Neural cell (in vitro differentiated cells): ENCODE results near the gene TLN1. TPM values are rescaled to one million over a fixed set of nuclear protein-coding genes. Genes with fewer than 3 reads are reported as not detected.

Experiments
- H2AFZ ChIP-seq: fragments of 200-600, 300-800 bp; sonication (generic), shearing (Covaris generic); 2 replicates; pipeline ENCODE4 v1.6.0; 2014; ENCODE audit warnings: low read depth, mild to moderate bottlenecking, antibody characterized with exemption, low read length, moderate library complexity
- H3F3A ChIP-seq: fragments of 200-600 bp; shearing (Covaris generic); 2 replicates; pipeline ENCODE4 v1.6.1; 2016; ENCODE audit warnings: mild to moderate bottlenecking, moderate library complexity, mixed read lengths, antibody characterized with exemption, low read length; ENCODE audit not compliant: insufficient read depth, poor library complexity, severe bottlenecking
- H3K27ac ChIP-seq: fragments of 200-600, 300-800 bp; sonication (generic), shearing (Covaris generic); 2 replicates; pipeline ENCODE4 v1.5.1; 2014; ENCODE audit warnings: mild to moderate bottlenecking, low read length, moderate library complexity
- H3K27me3 ChIP-seq: fragments of 300-800, 200-600 bp; sonication (generic), shearing (Covaris generic); 2 replicates; pipeline ENCODE4 v1.6.0; 2014; ENCODE audit warnings: mild to moderate bottlenecking, low read depth, low read length, moderate library complexity; ENCODE audit not compliant: insufficient read depth
- H3K36me3 ChIP-seq: fragments of 300-800, 200-600 bp; sonication (generic), shearing (Covaris generic); 2 replicates; pipeline ENCODE4 v1.5.1; 2014; ENCODE audit warnings: mild to moderate bottlenecking, antibody characterized with exemption, low read length, moderate library complexity; ENCODE audit not compliant: insufficient read depth
- H3K4me2 ChIP-seq: fragments of 300-800, 200-600 bp; sonication (generic), shearing (Covaris generic); 2 replicates; pipeline ENCODE4 v1.6.0; 2014; ENCODE audit warnings: mild to moderate bottlenecking, low read length
- H3K4me3 ChIP-seq: fragments of 300-800, 200-600 bp; sonication (generic), shearing (Covaris generic); 2 replicates; pipeline ENCODE4 v1.5.1; 2014; ENCODE audit warnings: mild to moderate bottlenecking, low read length, moderate library complexity
- H3K79me2 ChIP-seq: fragments of 200-600 bp; shearing (Covaris generic); replicated peaks from 2 replicates; pipeline ENCODE4 v1.6.0; 2014; ENCODE audit warnings: mild to moderate bottlenecking, low read length, moderate library complexity; ENCODE audit not compliant: insufficient read depth
- H3K9ac ChIP-seq: fragments of 300-800, 200-600 bp; sonication (generic), shearing (Covaris generic); 2 replicates; pipeline ENCODE4 v1.6.1; 2016; ENCODE audit warnings: mild to moderate bottlenecking, low read length, mixed read lengths
- H3K9me2 ChIP-seq: fragments of 200-600 bp; shearing (Covaris generic); 2 replicates; pipeline ENCODE4 v1.6.1; 2016; ENCODE audit warnings: mild to moderate bottlenecking, low read length, mixed read lengths; ENCODE audit not compliant: insufficient read depth
- H3K9me3 ChIP-seq: fragments of 200-600, 300-800 bp; sonication (generic), shearing (Covaris generic); 2 replicates; pipeline ENCODE4 v1.6.1; 2016; ENCODE audit warnings: mild to moderate bottlenecking, mixed run types, low read length, moderate library complexity, mixed read lengths
- H4K20me1 ChIP-seq: fragments of 200-600 bp; shearing (Covaris generic); 2 replicates; pipeline ENCODE4 v1.6.1; 2016; ENCODE audit warnings: mild to moderate bottlenecking, mixed run types; ENCODE audit not compliant: insufficient read depth
- EP300 ChIP-seq: fragments of 450-650 bp; conservative IDR thresholded peaks from 2 replicates; pipeline ENCODE4 v1.6.1; 2014; ENCODE audit warnings: antibody characterized with exemption, mild to moderate bottlenecking, moderate library complexity; ENCODE audit not compliant: poor library complexity, severe bottlenecking
- EZH2 ChIP-seq: fragments of 200-600, 300-800 bp; shearing (Covaris generic), sonication (generic); IDR thresholded peaks from 2 replicates; pipeline ENCODE4 v1.6.1; 2014; ENCODE audit warnings: antibody characterized with exemption, low read length, borderline replicate concordance, mild to moderate bottlenecking; ENCODE audit not compliant: insufficient read depth, poor library complexity, severe bottlenecking
- MXI1 ChIP-seq: fragments of 450-650 bp; conservative IDR thresholded peaks from 2 replicates; pipeline ENCODE4 v1.6.1; 2014; ENCODE audit warnings: antibody characterized with exemption, mild to moderate bottlenecking; ENCODE audit not compliant: poor library complexity, severe bottlenecking
- POLR2AphosphoS5 ChIP-seq: IDR thresholded peaks from 2 replicates; pipeline ENCODE4 v1.6.1; 2012
- RAD21 ChIP-seq: fragments of 450-650 bp; conservative IDR thresholded peaks from 2 replicates; pipeline ENCODE4 v1.6.1; 2014; ENCODE audit warnings: antibody characterized with exemption, mild to moderate bottlenecking, moderate library complexity
- SMC3 ChIP-seq: fragments of 450-650 bp; conservative IDR thresholded peaks from 2 replicates; pipeline ENCODE4 v1.6.1; 2014; ENCODE audit warnings: antibody characterized with exemption, mild to moderate bottlenecking, moderate library complexity; ENCODE audit not compliant: poor library complexity
- TAF1 ChIP-seq: IDR thresholded peaks from 2 replicates; pipeline ENCODE4 v1.6.1; 2012; ENCODE audit warnings: low read depth
- polyA plus RNA-seq: library from polyadenylated mRNA; depleted of rRNA; stranded (reverse); fragments of >200 nt; gene quantifications from 2 replicates; pipeline ENCODE4 v1.2.3, GENCODE V29; 2014
- TF ChIP-seq, protein P1 (sequence below): IDR thresholded peaks from 2 replicates; pipeline ENCODE4 v1.6.1; 2012; ENCODE audit warnings: borderline replicate concordance
- TF ChIP-seq, protein P2 (sequence below): fragments of 450-650 bp; IDR thresholded peaks from 2 replicates; pipeline ENCODE4 v1.5.1; 2014; ENCODE audit warnings: antibody characterized with exemption, mild to moderate bottlenecking, moderate library complexity; ENCODE audit not compliant: poor library complexity, severe bottlenecking

TLN1 gene
- polyA plus RNA-seq, 1 donor from 2014 or later: 7.1 TPM

DNA sequence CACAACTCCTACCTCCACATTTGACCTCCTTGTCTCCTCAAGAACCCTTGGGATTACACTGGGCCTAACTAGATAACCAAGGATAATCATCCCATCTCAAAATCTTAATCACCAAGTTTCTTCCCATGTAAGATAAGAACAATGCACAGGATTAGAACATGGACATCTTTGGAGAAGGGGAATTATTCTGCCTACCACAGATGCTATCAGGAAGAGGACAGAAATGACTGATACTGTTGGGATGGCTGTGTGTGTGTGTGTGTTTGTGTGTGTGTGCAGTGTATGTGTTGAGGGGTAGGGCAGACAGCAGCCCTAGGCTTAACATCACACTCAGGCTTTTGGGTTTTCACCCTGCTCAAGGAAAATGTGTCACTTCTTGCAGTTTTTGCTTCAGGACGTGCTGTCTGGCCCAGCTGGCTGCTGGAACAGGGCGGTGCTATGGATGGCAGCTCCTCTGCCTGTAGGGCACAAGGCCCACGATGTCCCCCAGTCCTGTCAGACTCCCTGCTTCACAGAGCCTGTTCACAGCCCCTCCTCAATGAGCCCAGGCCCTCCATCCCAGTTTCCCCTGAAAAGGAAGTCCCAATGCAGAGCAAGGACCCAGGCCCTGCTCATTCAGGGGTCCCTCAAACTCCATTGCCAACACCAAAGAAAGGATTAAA, 50.5 kb downstream of the TLN1 start:
- H4K20me1 ChIP-seq: no peaks in the 10 kb centered on the region
- no peaks in the 10 kb centered on the region for H3F3A ChIP-seq
- H3K9me3 ChIP-seq: no peaks in the 10 kb centered on the region
- H3K9ac ChIP-seq: no peak overlapping the region
- H3K4me2 ChIP-seq: no peak overlapping the region
- H3K79me2 ChIP-seq: no peaks in the 10 kb centered on the region
- no peak overlapping the region for H3K27ac ChIP-seq
- TF ChIP-seq, protein P1, sequence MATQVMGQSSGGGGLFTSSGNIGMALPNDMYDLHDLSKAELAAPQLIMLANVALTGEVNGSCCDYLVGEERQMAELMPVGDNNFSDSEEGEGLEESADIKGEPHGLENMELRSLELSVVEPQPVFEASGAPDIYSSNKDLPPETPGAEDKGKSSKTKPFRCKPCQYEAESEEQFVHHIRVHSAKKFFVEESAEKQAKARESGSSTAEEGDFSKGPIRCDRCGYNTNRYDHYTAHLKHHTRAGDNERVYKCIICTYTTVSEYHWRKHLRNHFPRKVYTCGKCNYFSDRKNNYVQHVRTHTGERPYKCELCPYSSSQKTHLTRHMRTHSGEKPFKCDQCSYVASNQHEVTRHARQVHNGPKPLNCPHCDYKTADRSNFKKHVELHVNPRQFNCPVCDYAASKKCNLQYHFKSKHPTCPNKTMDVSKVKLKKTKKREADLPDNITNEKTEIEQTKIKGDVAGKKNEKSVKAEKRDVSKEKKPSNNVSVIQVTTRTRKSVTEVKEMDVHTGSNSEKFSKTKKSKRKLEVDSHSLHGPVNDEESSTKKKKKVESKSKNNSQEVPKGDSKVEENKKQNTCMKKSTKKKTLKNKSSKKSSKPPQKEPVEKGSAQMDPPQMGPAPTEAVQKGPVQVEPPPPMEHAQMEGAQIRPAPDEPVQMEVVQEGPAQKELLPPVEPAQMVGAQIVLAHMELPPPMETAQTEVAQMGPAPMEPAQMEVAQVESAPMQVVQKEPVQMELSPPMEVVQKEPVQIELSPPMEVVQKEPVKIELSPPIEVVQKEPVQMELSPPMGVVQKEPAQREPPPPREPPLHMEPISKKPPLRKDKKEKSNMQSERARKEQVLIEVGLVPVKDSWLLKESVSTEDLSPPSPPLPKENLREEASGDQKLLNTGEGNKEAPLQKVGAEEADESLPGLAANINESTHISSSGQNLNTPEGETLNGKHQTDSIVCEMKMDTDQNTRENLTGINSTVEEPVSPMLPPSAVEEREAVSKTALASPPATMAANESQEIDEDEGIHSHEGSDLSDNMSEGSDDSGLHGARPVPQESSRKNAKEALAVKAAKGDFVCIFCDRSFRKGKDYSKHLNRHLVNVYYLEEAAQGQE: no peak
- TF ChIP-seq MXI1: no peak
- no peak for TF ChIP-seq EP300
- TF ChIP-seq RAD21: no peak
- TF ChIP-seq TAF1: no peak
- no peak for TF ChIP-seq EZH2
- no peak for TF ChIP-seq POLR2AphosphoS5
- TF ChIP-seq SMC3: no peak
- TF ChIP-seq, protein P2, sequence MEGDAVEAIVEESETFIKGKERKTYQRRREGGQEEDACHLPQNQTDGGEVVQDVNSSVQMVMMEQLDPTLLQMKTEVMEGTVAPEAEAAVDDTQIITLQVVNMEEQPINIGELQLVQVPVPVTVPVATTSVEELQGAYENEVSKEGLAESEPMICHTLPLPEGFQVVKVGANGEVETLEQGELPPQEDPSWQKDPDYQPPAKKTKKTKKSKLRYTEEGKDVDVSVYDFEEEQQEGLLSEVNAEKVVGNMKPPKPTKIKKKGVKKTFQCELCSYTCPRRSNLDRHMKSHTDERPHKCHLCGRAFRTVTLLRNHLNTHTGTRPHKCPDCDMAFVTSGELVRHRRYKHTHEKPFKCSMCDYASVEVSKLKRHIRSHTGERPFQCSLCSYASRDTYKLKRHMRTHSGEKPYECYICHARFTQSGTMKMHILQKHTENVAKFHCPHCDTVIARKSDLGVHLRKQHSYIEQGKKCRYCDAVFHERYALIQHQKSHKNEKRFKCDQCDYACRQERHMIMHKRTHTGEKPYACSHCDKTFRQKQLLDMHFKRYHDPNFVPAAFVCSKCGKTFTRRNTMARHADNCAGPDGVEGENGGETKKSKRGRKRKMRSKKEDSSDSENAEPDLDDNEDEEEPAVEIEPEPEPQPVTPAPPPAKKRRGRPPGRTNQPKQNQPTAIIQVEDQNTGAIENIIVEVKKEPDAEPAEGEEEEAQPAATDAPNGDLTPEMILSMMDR: no peak
- H3K27me3 ChIP-seq: no peaks in the 10 kb centered on the region
- no peak overlapping the region for H2AFZ ChIP-seq
- no peak overlapping the region for H3K4me3 ChIP-seq
- H3K9me2 ChIP-seq: no peaks in the 10 kb centered on the region
- no peaks in the 10 kb centered on the region for H3K36me3 ChIP-seq

DNA sequence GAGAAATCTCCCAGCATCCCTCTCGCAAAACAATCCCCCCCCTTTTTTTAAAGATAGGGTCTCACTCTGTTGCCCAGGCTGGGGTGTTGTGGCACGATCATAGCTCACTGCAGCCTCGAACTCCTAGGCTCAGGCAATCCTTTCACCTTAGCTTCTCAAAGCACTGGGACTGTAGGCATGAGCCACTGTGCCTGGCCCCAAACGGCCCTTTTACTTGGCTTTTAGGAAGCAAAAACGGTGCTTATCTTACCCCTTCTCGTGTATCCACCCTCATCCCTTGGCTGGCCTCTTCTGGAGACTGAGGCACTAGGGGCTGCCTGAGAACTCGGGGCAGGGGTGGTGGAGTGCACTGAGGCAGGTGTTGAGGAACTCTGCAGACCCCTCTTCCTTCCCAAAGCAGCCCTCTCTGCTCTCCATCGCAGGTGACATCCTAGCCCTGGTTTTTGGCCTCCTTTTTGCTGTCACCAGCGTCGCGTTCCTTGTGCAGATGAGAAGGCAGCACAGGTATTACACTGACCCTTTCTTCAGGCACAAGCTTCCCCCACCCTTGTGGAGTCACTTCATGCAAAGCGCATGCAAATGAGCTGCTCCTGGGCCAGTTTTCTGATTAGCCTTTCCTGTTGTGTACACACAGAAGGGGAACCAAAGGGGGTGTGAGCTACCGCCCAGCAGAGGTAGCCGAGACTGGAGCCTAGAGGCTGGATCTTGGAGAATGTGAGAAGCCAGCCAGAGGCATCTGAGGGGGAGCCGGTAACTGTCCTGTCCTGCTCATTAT, 51.5 kb downstream of the TLN1 start:
- H3K27ac ChIP-seq: no peak overlapping the region
- TF ChIP-seq, protein P2: no peak
- no peak for TF ChIP-seq MXI1
- TF ChIP-seq EP300: no peak
- TF ChIP-seq, protein P1: no peak
- TF ChIP-seq SMC3: no peak
- no peak for TF ChIP-seq RAD21
- no peak for TF ChIP-seq POLR2AphosphoS5
- no peak for TF ChIP-seq TAF1
- H3K4me2 ChIP-seq: no peak overlapping the region

More for the DNA sequence above, 51.5 kb downstream of the TLN1 start:
- Histone ChIP-seq H3F3A (no peaks in the 10 kb centered on the region), H3K4me3 (no peak overlapping the region), H2AFZ (no peak overlapping the region), H3K9me2 (no peaks in the 10 kb centered on the region), H3K9ac (no peak overlapping the region), H3K36me3 (no peaks in the 10 kb centered on the region), H3K79me2 (no peaks in the 10 kb centered on the region), H3K9me3 (no peaks in the 10 kb centered on the region), H3K27me3 (no peaks in the 10 kb centered on the region), H4K20me1 (no peaks in the 10 kb centered on the region)
